Esophagus muscularis mucosa (tissue), 4 donors: ENCODE data around the gene SPTBN2. TPM values are rescaled to one million over a fixed set of nuclear protein-coding genes. Genes with fewer than 3 reads are reported as not detected.

Experiments used
- DNase-seq: peaks from one replicate; pipeline ENCODE4 v3.0.0-alpha.2; 2017; ENCODE audit errors: extremely low spot score
- H3K27ac ChIP-seq, 4 donors: fragments of 200-600 bp; sonication (generic); replicated peaks in 1 of 4; 1 replicate in 3 of 4; 2 replicates in 1 of 4; pipeline ENCODE4 v1.5.1; 2016 to 2019; ENCODE audit warnings: mild to moderate bottlenecking in 1 of 4
- H3K27me3 ChIP-seq, 4 donors: fragments of 200-600 bp; sonication (generic); one replicate each; pipeline versions ENCODE4 v1.5.1 to v1.6.0; 2016 to 2019
- H3K36me3 ChIP-seq, 4 donors: fragments of 200-600 bp; sonication (generic); one replicate each; pipeline ENCODE4 v1.5.1; 2016 to 2019
- H3K4me1 ChIP-seq, 4 donors: fragments of 200-600 bp; sonication (generic); one replicate each; pipeline ENCODE4 v1.5.1; 2016 to 2019
- H3K4me3 ChIP-seq, 4 donors: fragments of 200-600 bp; sonication (generic); 1 replicate in 2 of 4; 2 replicates in 2 of 4; pipeline ENCODE4 v1.5.1; 2016 to 2019; ENCODE audit warnings: mild to moderate bottlenecking in 4 of 4, moderate library complexity in 1 of 4
- H3K9me3 ChIP-seq, 4 donors: fragments of 200-600 bp; sonication (generic); 1 replicate in 3 of 4; 2 replicates in 1 of 4; pipeline ENCODE4 v1.5.1; 2016 to 2019
- EP300 ChIP-seq: sonication (generic); formaldehyde crosslinking; IDR thresholded peaks from one replicate; pipeline ENCODE4 v1.6.1; 2017; ENCODE audit warnings: antibody characterized with exemption
- POLR2A ChIP-seq: fragments of 450-650 bp; IDR thresholded peaks from one replicate; pipeline ENCODE4 v1.6.1; 2017; ENCODE audit warnings: antibody characterized with exemption, moderate library complexity, mild to moderate bottlenecking, low read depth
- POLR2AphosphoS5 ChIP-seq, 2 donors: sonication (generic); formaldehyde crosslinking; IDR thresholded peaks; one replicate each; pipeline ENCODE4 v1.6.1; 2017; ENCODE audit warnings: antibody characterized with exemption in 2 of 2
- WGBS: methylation state at CpG from one replicate; pipeline ENCODE4 v1.1.5; 2018; 5-methylcytosine and 5-hydroxymethylcytosine counted together
- intact Hi-C: fragments of 100-400 bp; cut with DNase I; formaldehyde crosslinking; loops from one replicate; pipeline ENCODE4 v1.15.1; 2023
- total RNA-seq, 4 donors: library from RNA; depleted of rRNA; stranded (reverse); fragments of >200 nt; gene quantifications; one replicate each; pipeline versions ENCODE4 v1.1.0 to v1.2.1, GENCODE V29; 2016
- TF ChIP-seq, protein P1 (sequence below), 3 experiments: fragments of 200-600 bp in 2 of 3; fragments of 450-650 bp in 1 of 3; sonication (generic) in 2 of 3; IDR thresholded peaks; one replicate each; pipeline ENCODE4 v1.5.1; 2017 to 2019; ENCODE audit warnings: antibody characterized with exemption in 3 of 3, mild to moderate bottlenecking in 2 of 3, moderate library complexity in 1 of 3

SPTBN2 gene
- total RNA-seq, 4 donors from 2014 or later: 3.3 to 12.5 (median 10.0) TPM

GRCh38 chr11:66722745-66723651 lies 6.0 kb downstream of the SPTBN2 start:
- H3K36me3 ChIP-seq: no peaks in the 10 kb centered on the region
- 93% methylated on average over 16 of the region's 16 CpGs for WGBS
- no peak overlapping the region for H3K4me3 ChIP-seq
- intact Hi-C loops: no loop called here
- TF ChIP-seq POLR2AphosphoS5 (IDR thresholded peaks at IDR 0.05) (no peak), POLR2A (no peak), EP300 (no peak)
- TF ChIP-seq, protein P1, sequence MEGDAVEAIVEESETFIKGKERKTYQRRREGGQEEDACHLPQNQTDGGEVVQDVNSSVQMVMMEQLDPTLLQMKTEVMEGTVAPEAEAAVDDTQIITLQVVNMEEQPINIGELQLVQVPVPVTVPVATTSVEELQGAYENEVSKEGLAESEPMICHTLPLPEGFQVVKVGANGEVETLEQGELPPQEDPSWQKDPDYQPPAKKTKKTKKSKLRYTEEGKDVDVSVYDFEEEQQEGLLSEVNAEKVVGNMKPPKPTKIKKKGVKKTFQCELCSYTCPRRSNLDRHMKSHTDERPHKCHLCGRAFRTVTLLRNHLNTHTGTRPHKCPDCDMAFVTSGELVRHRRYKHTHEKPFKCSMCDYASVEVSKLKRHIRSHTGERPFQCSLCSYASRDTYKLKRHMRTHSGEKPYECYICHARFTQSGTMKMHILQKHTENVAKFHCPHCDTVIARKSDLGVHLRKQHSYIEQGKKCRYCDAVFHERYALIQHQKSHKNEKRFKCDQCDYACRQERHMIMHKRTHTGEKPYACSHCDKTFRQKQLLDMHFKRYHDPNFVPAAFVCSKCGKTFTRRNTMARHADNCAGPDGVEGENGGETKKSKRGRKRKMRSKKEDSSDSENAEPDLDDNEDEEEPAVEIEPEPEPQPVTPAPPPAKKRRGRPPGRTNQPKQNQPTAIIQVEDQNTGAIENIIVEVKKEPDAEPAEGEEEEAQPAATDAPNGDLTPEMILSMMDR (IDR thresholded peaks at IDR 0.05): no peak
- H3K27me3 ChIP-seq: peaks cover 0 to 13% (median 0%) of the 10 kb centered on the region in 4 donors
- H3K27ac ChIP-seq: no peak overlapping the region
- no peak for DNase-seq
- peaks cover 0 to 11% (median 8%) of the 10 kb centered on the region in 4 donors for H3K4me1 ChIP-seq
- H3K9me3 ChIP-seq: no peaks in the 10 kb centered on the region

DNA sequence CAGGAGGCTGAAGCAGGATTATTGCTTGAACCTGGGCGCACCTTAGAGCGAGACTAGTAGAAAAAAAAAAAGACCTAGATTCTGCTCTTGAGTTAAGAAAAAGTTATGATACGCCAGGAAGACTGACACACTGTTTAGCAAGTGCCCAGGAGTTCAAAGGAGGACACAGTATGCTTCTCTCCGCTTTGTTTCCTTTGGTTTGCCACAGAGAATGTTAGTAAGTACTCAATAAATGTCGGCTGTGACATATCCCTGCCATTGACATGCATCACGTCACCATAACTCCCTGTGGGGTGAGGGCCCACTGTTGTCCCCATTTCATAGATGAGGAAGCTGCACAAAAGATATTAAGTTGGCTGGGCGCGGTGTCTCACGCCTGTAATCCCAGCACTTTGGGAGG lies 7.1 kb downstream of the SPTBN2 start:
- Histone ChIP-seq H3K4me1 (peaks cover 0 to 1% (median under 1%) of the 10 kb centered on the region in 4 donors), H3K4me3 (no peak overlapping the region), H3K27me3 (peaks cover 0 to 6% (median 0%) of the 10 kb centered on the region in 4 donors), H3K9me3 (no peaks in the 10 kb centered on the region), H3K27ac (no peak overlapping the region), H3K36me3 (no peaks in the 10 kb centered on the region)
- intact Hi-C loops: no loop called here
- no peak for DNase-seq
- TF ChIP-seq POLR2A (no peak), POLR2AphosphoS5 (IDR thresholded peaks at IDR 0.05) (no peak), EP300 (no peak)
- TF ChIP-seq, protein P1 (IDR thresholded peaks at IDR 0.05): no peak
- 95% methylated on average over 9 of the region's 9 CpGs for WGBS

DNA sequence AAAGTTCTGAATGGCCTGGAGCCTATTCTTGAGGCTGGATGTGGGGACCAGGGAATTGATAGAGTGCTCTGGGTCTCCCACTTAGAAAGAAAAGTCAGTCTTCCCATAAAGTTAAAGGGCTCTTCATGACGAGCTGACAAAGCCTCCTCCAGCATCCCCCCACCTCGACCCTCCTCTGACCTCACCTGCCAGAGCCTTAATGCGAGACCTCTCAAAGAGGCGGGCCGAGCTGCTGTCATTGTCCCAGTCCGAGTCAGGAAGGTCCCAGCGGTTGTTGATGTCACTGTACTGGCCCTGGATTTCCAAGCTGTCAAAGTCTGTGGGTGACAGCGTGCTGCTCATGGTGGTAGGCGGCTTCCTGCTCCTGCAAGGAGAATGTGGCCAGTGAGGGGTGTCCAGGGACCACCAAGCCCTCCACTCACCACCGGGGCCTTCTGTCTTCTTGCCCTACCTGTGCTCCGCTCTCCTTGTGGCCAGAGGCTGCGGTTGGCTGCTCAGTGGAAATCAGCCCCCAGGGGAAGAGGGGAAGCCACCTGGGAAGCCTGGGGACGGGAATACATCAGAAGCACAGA lies 8.0 kb downstream of the SPTBN2 start:
- Histone ChIP-seq H3K4me1 (no peaks in the 10 kb centered on the region), H3K9me3 (no peaks in the 10 kb centered on the region), H3K27ac (no peak overlapping the region), H3K36me3 (no peaks in the 10 kb centered on the region), H3K4me3 (no peak overlapping the region), H3K27me3 (peaks cover 0 to 6% (median 0%) of the 10 kb centered on the region in 4 donors)
- intact Hi-C loops: no loop called here
- no peak for DNase-seq
- 90% methylated on average over 7 of the region's 13 CpGs for WGBS
- TF ChIP-seq POLR2A (no peak), POLR2AphosphoS5 (IDR thresholded peaks at IDR 0.05) (no peak), EP300 (no peak)
- TF ChIP-seq, protein P1 (IDR thresholded peaks at IDR 0.05): no peak

- H3K9me3 ChIP-seq: no peaks in the 10 kb centered on the region
- no peak for DNase-seq
- TF ChIP-seq, protein P1 (IDR thresholded peaks at IDR 0.05): no peak
- peaks cover 0 to 6% (median 0%) of the 10 kb centered on the region in 4 donors for H3K27me3 ChIP-seq
- WGBS: 81% methylated on average over 15 of the region's 15 CpGs
- intact Hi-C loops: no loop called here
- H3K27ac ChIP-seq: no peak overlapping the region
- peaks cover 0 to 1% (median 0%) of the 10 kb centered on the region in 4 donors for H3K36me3 ChIP-seq
- no peak overlapping the region for H3K4me3 ChIP-seq
- H3K4me1 ChIP-seq: no peaks in the 10 kb centered on the region
These were observed 8.7 kb downstream of the SPTBN2 start for GRCh38 chr11:66720223-66720898.
